Immature natural killer cell (primary cell): Measurements from ENCODE around the gene GPRC5B. TPM values are rescaled to one million over a fixed set of nuclear protein-coding genes. Genes with fewer than 3 reads are reported as not detected.

Experiments
- DNase-seq, 3 donors: peaks; one replicate each; pipeline ENCODE4 v3.0.0; 2022; ENCODE audit warnings: mixed read lengths in 1 of 3
- H3K27ac Mint-ChIP-seq, 6 donors: one replicate each; pipeline ENCODE4 v1.8.0; 2020; ENCODE audit warnings: mixed read lengths in 6 of 6, mild to moderate bottlenecking in 5 of 6, inconsistent platforms in 4 of 6, moderate library complexity in 3 of 6
- H3K27me3 Mint-ChIP-seq, 3 donors: one replicate each; pipeline ENCODE4 v1.8.0; 2020 to 2021; ENCODE audit warnings: low read depth in 3 of 3, mild to moderate bottlenecking in 3 of 3, mixed read lengths in 3 of 3, moderate library complexity in 3 of 3, inconsistent platforms in 1 of 3
- H3K36me3 Mint-ChIP-seq, 3 donors: one replicate each; pipeline ENCODE4 v1.8.0; 2020; ENCODE audit warnings: mixed read lengths in 3 of 3, inconsistent platforms in 2 of 3, mild to moderate bottlenecking in 2 of 3
- H3K4me1 Mint-ChIP-seq, 2 donors: one replicate each; pipeline ENCODE4 v1.8.0; 2020; ENCODE audit warnings: inconsistent platforms in 2 of 2, mild to moderate bottlenecking in 2 of 2, mixed read lengths in 2 of 2, moderate library complexity in 1 of 2
- H3K4me3 Mint-ChIP-seq, 5 donors: one replicate each; pipeline ENCODE4 v1.8.0; 2020; ENCODE audit warnings: mild to moderate bottlenecking in 5 of 5, mixed read lengths in 5 of 5, inconsistent platforms in 3 of 5, moderate library complexity in 3 of 5
- H3K9me3 Mint-ChIP-seq, 6 donors: one replicate each; pipeline ENCODE4 v1.8.0; 2020; ENCODE audit warnings: mild to moderate bottlenecking in 6 of 6, mixed read lengths in 6 of 6, inconsistent platforms in 4 of 6, moderate library complexity in 3 of 6
- polyA plus RNA-seq, 3 donors: library from polyadenylated mRNA; unstranded; fragments of 300-500 nt; fragmentation: Illumina TruSeq; gene quantifications; one replicate each; pipeline ENCODE4 v1.2.3, GENCODE V29; 2021

Gene GPRC5B
- polyA plus RNA-seq, 3 donors from 2014 or later, result not detected

DNA sequence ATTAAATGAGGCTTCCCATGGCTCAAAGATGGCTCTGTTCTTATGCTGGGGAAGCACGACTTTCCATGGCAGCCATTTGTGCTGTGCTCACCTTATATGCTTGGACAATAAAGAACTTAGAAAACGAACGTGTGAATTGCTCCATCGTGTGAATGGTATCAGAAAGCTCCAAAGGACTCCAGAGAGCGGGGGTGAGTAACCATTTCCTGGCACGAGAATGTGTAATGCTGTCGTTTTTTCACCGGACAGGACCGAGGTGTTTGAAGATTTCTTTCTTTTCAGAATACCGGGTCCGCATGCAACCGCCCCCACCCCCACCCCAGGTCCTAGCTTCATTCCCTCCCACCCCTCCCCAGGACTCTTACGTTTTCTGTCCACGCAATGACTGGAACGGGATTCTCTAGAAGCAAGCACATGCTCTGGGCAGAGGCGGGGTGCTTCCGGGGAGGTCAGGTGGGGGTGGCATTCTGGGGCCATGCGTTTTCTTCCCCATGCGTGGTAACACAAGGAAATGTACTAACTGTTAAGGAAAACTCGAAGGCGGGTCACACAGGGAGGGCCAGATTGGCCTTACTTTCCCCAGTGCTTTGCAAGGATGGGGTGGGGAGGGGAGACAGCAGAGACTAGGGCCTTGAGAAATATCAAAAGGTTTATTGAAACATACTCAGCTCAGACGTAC is 26.2 kb downstream of the GPRC5B start:
- Mint-ChIP-seq H3K27ac (no peak overlapping the region), H3K9me3 (no peaks in the 10 kb centered on the region), H3K4me1 (no peaks in the 10 kb centered on the region), H3K36me3 (no peaks in the 10 kb centered on the region), H3K27me3 (no peaks in the 10 kb centered on the region), H3K4me3 (no peak overlapping the region)
- DNase-seq, result no peak

- no peak for DNase-seq
- Mint-ChIP-seq H3K9me3 (no peaks in the 10 kb centered on the region), H3K27me3 (no peaks in the 10 kb centered on the region), H3K4me1 (no peaks in the 10 kb centered on the region), H3K27ac (no peak overlapping the region), H3K4me3 (no peak overlapping the region), H3K36me3 (no peaks in the 10 kb centered on the region)
Observed at GRCh38 chr16:19857593-19858339, 26.9 kb downstream of the GPRC5B start.

DNA sequence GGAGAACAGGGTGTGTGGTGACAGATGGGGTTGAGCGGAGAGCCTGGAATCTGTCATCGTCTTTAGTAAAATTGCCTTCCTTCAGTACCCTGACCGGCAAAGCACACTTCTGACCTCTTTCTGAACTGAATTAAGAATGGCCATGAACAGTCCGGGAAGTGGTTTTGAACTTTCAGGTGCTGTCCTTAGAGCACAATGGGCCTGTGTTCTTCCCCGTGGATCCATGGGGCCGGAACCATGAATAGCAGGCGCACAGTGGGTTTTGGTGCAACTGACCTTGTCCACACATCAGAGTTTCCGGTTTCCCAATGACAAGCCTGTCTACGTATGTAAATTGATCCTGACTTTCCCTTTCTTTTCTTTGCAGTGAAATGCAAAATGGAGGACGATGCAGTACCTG is 28.5 kb downstream of the GPRC5B start:
- H3K9me3 Mint-ChIP-seq, result no peaks in the 10 kb centered on the region

GRCh38 chr16:19854543-19854876 is 30.1 kb downstream of the GPRC5B start:
- H3K4me3 Mint-ChIP-seq, result no peak overlapping the region
- no peak for DNase-seq
- H3K9me3 Mint-ChIP-seq, result no peaks in the 10 kb centered on the region
- H3K27ac Mint-ChIP-seq, result no peak overlapping the region
- H3K4me1 Mint-ChIP-seq, result no peaks in the 10 kb centered on the region
- H3K36me3 Mint-ChIP-seq, result no peaks in the 10 kb centered on the region
- peaks cover 0 to 4% (median 0%) of the 10 kb centered on the region in 3 donors for H3K27me3 Mint-ChIP-seq

More for the DNA sequence above, 28.5 kb downstream of the GPRC5B start:
- H3K27me3 Mint-ChIP-seq, result peaks cover 0 to 2% (median 0%) of the 10 kb centered on the region in 3 donors
- H3K36me3 Mint-ChIP-seq, result no peaks in the 10 kb centered on the region
- H3K4me3 Mint-ChIP-seq, result no peak overlapping the region
- DNase-seq, result no peak
- H3K4me1 Mint-ChIP-seq, result no peaks in the 10 kb centered on the region
- no peak overlapping the region for H3K27ac Mint-ChIP-seq

- H3K9me3 Mint-ChIP-seq, result no peaks in the 10 kb centered on the region
Observed at GRCh38 chr16:19853742-19854542, 30.7 kb downstream of the GPRC5B start.

GRCh38 chr16:19853132-19853741 is 31.4 kb downstream of the GPRC5B start:
- H3K27me3 Mint-ChIP-seq, result peaks cover 0 to 4% (median 0%) of the 10 kb centered on the region in 3 donors
- H3K27ac Mint-ChIP-seq, result no peak overlapping the region
- no peaks in the 10 kb centered on the region for H3K9me3 Mint-ChIP-seq
- no peak for DNase-seq
- H3K36me3 Mint-ChIP-seq, result no peaks in the 10 kb centered on the region
- H3K4me3 Mint-ChIP-seq, result no peak overlapping the region
- no peaks in the 10 kb centered on the region for H3K4me1 Mint-ChIP-seq

More at GRCh38 chr16:19853742-19854542, 30.7 kb downstream of the GPRC5B start:
- Mint-ChIP-seq H3K4me1 (no peaks in the 10 kb centered on the region), H3K4me3 (no peak overlapping the region), H3K36me3 (no peaks in the 10 kb centered on the region), H3K27ac (no peak overlapping the region), H3K27me3 (peaks cover 0 to 4% (median 0%) of the 10 kb centered on the region in 3 donors)
- no peak for DNase-seq

GRCh38 chr16:19851476-19851875 is 33.2 kb downstream of the GPRC5B start:
- Mint-ChIP-seq H3K27me3 (peaks cover 0 to 4% (median 2%) of the 10 kb centered on the region in 3 donors), H3K27ac (no peak overlapping the region)

GRCh38 chr16:19850131-19850817 is 34.4 kb downstream of the GPRC5B start:
- Mint-ChIP-seq H3K36me3 (no peaks in the 10 kb centered on the region), H3K27me3 (peaks cover 2 to 5% (median 4%) of the 10 kb centered on the region in 3 donors), H3K4me3 (no peak overlapping the region), H3K27ac (no peak overlapping the region), H3K4me1 (no peaks in the 10 kb centered on the region), H3K9me3 (no peaks in the 10 kb centered on the region)
- DNase-seq, result no peak

More at GRCh38 chr16:19851476-19851875, 33.2 kb downstream of the GPRC5B start:
- Mint-ChIP-seq H3K36me3 (no peaks in the 10 kb centered on the region), H3K9me3 (no peaks in the 10 kb centered on the region), H3K4me3 (no peak overlapping the region), H3K4me1 (no peaks in the 10 kb centered on the region)
- no peak for DNase-seq

DNA sequence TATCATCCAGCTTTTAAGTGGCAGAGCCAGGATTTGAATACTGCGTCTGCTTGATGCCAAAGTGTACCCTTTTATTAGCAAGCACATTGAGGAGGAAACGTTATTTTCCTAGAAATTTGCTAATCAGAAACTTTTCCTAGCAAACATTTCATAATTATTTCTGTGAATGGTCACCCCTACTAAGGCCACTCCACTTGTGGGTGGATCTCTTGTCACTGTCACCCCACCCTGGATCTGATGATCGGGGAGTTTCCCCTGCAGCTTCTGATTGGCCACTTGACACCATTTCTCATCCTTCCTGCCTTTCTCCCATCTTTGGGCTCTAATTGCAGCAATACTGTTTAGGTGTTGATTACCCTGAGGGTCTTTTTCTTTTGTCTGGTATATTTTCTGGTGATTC is 35.9 kb downstream of the GPRC5B start:
- no peak overlapping the region for H3K27ac Mint-ChIP-seq
- H3K27me3 Mint-ChIP-seq, result peaks cover 4 to 6% (median 5%) of the 10 kb centered on the region in 3 donors
- H3K4me1 Mint-ChIP-seq, result no peaks in the 10 kb centered on the region
- no peak overlapping the region for H3K4me3 Mint-ChIP-seq
- no peaks in the 10 kb centered on the region for H3K9me3 Mint-ChIP-seq
- no peak for DNase-seq
- no peaks in the 10 kb centered on the region for H3K36me3 Mint-ChIP-seq

DNA sequence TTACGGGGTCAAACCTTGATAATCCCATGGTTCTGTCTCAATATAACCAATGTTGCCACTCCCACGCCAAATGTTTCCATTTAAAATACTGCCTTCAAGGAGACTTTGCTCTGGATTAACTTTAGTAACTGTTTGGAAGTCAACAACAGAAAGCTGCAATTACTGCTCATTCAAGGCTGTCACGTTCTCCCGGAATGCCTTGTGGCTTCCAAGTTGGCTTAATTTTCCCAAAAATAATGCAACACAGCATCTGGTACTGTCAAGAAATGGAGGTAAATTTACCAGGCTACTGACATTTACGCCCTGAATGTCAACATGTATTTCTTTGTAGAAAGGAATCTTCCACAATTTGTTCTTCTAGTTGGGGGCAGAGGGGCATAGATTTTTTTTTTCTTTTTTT is 38.2 kb downstream of the GPRC5B start:
- no peak overlapping the region for H3K4me3 Mint-ChIP-seq
- H3K9me3 Mint-ChIP-seq, result no peaks in the 10 kb centered on the region
- DNase-seq, result no peak
- H3K27me3 Mint-ChIP-seq, result peaks cover 1 to 6% (median 5%) of the 10 kb centered on the region in 3 donors
- no peak overlapping the region for H3K27ac Mint-ChIP-seq
- no peaks in the 10 kb centered on the region for H3K4me1 Mint-ChIP-seq
- H3K36me3 Mint-ChIP-seq, result no peaks in the 10 kb centered on the region

DNA sequence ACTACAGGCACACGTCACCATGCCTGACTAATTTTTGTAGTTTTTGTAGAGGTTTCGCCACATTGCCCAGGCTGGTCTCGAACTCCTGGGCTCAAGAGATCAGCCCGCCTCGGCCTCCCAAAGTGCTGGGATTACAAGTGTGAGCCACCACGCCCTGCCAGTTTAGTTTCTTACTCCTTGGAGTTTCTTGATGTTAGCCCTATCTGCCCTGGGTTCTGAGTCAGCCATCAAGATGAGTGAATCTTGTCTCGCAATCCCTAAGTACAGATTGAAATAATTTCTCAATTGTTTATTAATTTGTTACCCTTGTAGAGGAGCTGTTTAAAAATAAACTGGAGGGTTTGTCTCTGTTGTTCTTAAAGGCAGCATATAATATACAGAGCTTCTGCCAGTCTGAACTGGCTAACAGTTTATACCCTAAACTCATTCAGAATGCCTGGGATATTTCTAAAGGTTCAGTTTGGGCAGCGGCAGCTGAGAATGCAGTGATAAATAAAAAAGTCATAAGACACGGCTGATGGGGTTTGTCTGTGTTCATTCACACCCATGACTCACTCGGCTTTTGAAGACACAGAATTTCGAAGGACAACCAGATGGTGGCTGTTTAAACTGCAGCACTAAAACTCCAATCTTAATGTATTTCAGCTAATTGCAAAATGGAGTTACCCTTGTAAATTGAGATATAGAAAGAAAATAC is 39.6 kb downstream of the GPRC5B start:
- H3K4me1 Mint-ChIP-seq, result no peaks in the 10 kb centered on the region
- H3K36me3 Mint-ChIP-seq, result no peaks in the 10 kb centered on the region
- no peak for DNase-seq
- H3K4me3 Mint-ChIP-seq, result no peak overlapping the region
- H3K27ac Mint-ChIP-seq, result no peak overlapping the region
- H3K9me3 Mint-ChIP-seq, result no peaks in the 10 kb centered on the region
- H3K27me3 Mint-ChIP-seq, result peaks cover 0 to 6% (median 5%) of the 10 kb centered on the region in 3 donors

- DNase-seq, result no peak
- no peaks in the 10 kb centered on the region for H3K4me1 Mint-ChIP-seq
- no peak overlapping the region for H3K4me3 Mint-ChIP-seq
- no peaks in the 10 kb centered on the region for H3K9me3 Mint-ChIP-seq
- no peak overlapping the region for H3K27ac Mint-ChIP-seq
- H3K36me3 Mint-ChIP-seq, result no peaks in the 10 kb centered on the region
- H3K27me3 Mint-ChIP-seq, result peaks cover 0 to 6% (median 5%) of the 10 kb centered on the region in 3 donors
Observed at GRCh38 chr16:19843371-19843770, 41.3 kb downstream of the GPRC5B start.
